GM21786 (cell line): ENCODE results near the gene AQP5.

Experiments
- ATAC-seq: cut with Tn5 transposase; IDR thresholded peaks from one replicate; pipeline ENCODE4 v1.9.1; 2021; ENCODE audit not compliant: unreplicated experiment

Gene AQP5

DNA sequence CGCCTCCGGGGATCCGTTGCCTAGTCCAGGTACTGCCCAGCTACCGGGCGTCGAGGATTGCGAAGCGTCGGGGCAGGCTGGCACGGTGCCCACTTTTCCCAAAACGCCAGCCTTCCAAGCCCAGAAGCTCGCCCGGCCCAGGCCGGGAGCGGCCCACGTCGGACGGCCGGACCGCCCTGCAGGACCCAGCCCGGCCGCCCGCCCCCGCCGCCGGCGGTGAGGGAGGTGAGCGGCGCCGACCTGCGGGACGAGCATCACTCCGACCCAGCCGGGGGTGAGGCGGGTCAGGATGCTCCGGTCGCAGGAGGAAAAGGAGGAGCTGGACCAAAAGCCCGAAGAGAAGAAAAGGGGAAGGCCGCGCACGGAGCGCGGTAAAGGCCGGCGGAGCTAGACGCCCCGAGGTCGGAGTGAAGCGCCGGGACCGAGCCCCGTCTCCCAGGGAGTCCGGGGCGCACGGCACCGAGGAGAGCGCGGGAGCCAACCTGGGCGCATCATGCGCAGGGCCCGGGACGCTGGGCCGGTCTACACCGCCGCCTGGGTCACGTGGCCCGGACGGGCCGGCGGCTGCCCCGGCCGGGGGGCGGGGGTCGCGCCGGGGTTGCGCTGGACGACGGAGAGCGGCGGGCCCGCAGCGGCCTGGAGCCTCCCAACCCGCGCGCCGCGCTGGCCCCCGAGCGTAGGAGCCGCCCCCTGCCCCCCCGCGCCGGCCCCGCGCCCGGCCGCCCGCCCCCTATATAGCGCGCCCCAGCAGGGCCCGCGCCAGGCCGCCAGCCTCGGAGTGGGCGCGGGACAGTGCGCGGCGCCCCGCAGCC, at the start of gene AQP5:
AQP5 (plus strand) TSS at position 762 of the 812 bp plus-strand sequence. CDS start 146 bp downstream, outside the sequence.
- no peak for ATAC-seq

DNA sequence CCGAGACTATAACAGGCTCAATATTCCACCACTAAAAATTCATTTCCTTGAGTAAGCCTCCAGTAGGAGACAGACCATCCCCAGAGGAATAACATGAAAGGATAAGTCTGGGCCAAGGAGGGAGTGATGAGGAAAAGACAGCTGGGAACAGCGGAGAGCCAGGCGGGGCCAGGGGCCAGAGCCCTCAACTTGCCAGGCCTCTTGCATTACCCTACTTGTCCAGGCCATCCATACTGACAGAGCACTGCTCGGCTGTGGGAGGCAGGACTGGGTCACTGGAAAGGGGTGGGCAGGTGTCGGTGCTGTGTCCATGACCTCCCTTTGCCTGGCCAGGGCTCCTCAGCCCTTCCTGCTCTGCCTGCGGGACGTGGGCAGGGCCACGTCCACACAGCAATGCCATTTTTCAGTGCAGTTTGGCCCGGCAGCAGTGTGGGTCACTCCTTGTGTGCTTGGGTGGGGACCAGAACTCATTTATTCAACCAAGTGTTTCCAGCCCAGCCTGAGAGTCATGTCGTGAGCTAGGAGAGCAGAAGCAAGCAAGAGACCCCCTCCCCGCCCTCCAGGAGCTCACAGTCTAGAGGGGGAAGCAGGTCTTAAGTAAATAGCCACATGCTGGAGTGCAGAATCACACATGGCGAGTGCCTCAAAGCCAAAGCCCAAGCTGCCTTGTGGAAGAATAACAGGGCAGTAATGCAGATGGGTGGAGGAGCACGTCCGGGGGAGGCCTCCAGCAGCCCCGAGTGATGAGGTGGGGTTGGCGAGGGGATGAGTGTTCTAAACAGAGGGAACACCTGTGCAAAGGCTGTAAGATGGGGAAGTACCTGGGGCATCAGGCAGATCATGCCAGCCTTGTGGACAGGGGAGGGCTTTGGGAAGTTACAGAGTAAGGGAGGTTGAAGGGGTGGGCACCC, 49.1 kb upstream of the AQP5 start:
- ATAC-seq, result no peak

DNA sequence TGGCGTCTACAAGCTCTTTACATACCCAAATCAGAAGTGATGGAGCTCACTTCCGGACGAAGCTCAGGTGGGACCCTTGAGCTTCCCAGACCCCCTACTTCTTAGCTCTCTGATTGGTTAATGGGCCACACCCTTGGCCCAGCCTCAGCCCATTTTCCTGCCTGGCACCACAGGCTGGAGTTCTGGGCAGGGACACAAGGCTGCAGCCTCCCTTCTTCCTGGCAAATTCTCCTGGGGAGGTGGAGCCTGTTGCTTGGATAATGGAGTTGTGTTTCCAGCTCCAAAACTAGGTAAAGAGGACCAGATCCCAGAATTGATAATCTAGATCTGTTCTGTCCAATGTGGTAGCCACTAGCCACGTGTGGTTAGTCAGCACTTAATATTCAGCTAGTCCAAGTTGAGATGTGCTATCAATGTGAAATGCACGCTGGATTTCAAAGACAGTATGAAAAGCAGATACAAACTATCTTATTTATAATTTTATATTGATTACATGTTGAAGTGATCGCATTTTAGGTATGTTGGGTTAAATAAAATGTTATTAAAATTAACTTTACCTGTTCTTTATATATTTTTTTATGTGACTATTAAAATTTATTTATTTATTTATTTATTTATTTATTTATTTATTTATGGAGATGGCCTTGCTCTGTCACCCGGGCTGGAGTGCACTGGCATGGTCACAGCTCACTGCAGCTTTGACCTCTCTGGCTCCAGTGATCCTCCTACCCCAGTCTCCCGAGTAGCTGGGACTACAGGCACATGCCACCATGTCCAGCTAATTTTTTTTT, 45.3 kb upstream of the AQP5 start:
- no peak for ATAC-seq

DNA sequence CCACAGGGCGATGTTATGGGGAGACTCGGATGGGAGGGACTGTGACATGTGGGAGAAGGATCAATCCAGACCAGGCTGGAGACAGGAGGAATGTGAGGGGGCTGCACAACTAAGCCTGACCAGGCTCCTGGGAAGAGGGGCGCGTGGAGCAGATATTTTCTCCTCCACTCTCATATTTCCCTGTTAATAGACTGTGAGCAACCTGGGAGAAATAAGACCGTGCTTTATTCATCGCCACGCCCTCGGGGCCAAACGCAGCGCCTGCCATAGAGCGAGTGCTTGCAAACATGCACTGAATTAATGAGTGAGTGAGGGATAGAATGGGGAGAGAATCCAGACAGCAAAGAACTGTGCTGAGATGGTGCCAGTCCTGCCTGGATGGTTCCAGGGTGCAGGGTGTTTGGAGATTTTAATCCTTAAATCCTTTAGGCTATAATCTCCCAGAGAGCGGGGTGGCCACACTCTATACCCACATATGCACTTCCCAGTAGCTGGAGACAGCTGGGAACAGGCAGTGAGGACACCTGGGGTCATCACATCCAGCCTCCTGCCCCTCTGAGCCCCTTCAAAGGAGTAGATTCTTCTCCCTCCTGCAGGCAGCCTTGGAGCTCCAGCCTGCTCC, 44.4 kb upstream of the AQP5 start:
- ATAC-seq, result no peak

DNA sequence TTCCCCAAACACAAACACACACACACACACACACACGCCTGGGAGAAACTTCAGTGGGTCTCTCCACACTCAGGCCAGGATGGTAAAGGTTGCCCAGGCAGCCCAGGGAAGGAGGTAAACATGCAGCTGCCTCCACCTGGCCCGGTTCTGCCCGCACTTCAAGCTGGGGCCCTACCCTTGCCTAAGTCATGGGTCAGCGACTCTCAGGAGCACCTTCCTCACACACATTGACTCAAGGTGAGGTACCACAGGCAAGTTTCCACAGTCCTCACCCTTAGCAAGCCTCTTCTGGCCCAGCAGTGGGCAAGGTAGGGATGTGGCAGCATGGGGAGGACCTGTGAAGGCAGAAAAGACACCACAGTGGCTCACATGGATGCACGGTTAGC, 43.9 kb upstream of the AQP5 start:
- ATAC-seq, result no peak

DNA sequence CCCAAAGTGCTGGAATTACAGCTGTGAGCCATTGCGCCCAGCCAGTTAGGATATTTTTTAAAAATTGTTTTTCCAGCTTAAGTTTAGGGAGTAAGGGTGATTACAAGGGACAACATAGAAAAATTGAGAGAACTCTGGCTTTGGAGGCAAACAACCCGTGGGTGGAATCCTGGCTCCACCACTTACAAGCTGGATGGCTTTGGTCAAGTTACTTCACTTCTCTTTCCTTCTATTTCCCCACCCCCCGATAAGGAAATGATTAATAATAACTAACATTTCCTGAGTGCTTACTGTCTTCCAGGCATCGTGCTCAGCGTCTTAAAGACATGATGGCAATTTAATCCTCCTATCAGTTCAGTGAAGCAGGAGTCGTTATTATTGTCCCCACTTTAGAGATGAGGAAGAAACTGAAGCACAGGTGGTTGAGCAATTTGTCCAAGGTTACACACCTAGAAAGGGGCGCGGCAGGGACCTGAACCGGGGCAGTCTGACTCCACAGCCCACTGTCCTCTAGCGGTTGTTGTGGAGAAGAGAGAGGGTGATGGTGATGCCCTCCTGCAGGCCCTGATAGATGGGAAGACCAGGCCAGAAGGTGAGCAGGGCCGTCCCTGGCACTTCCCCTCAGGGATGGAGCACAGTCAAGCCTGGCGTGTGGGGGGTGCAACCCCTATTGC, 41.3 kb upstream of the AQP5 start:
- no peak for ATAC-seq

DNA sequence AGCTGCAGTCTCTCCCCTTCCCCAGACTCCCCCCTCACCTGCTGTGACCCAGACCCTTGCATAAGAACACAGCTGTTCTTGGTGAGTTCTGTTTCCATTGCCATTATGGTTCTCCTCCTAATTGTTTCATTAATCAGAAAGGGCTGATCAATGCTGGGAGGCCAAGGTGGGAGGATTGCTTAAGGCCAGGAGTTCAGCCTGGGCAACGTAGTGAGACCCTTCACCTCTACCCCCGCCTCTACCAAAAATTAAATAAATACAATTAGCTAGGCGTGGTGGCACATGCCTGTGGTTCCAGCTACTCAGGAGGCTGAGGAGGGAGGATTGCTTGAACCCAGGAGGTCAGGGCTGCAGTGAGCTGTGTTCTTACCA, 40.8 kb upstream of the AQP5 start:
- no peak for ATAC-seq

DNA sequence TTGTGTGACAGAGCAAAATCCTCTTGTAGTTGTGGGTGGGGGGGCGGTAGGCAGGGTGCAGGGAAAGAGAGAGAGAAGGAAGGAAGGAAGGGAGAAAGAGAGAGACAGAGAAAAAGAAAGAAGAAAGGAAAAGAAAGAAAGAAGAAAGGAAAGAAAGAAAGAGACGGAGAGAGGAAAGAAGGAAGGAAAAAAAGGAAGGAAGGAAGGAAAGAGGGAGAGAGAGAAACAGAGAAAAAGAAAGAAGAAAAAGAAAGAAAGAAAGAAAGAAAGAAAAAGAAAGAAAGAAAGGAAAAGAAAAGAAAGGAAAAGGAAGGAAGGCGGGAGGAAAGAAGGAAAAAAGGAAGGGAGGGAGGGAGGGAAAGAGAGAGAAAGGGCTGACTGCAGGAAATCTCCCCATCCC, 40.4 kb upstream of the AQP5 start:
- ATAC-seq, result no peak

DNA sequence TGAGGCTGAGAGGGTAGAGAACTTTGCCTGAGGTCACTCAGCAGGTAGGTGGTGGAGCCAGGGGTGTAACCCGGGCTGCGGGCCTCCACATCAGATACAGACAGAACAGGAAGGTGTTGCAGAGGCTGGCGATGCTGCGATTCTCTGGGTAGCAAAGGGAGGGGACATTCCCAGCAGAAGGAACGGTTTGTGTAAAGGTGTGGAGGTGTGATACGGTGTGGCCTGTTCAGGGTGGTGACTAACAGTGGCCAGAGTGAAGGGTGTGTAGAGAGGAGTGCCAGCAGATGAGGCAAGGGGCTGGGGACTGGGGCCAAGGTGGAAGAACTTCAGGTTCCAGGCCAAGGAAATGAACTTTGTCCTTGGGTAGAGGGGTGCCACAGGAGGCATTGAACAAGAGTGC, 39.7 kb upstream of the AQP5 start:
- no peak for ATAC-seq

DNA sequence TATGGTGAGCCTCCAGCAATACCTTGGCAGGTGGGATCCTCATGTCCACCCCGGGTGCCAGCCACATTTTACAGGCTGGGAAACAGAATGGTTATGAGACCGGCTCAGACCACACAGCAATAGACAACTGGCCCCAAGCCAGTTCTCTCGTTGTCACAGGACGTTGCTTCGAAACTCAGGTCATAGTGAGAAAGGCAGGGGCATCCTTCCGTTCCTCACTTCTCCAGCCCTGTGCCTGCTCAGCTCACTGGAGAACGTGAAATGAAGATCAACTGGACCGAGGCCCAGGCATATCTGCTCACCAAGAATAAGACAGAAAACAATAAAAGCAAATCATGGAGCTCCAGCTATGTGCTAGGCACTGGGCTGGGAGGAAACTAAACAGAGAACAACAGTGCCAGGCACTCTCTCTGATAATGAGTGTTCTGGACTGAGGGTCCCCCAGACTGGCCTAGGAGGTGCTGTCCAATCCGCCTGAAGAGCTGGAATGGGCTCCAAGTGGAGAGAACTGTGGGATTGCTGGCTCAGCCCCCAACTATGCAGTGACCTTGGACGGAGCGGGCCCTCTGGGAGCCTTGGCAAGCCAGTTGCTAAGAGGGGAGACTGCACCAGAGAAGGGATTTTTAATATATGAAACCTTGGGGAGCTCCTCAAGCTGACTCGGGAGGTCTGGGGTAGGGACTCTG, 39.2 kb upstream of the AQP5 start:
- no peak for ATAC-seq

DNA sequence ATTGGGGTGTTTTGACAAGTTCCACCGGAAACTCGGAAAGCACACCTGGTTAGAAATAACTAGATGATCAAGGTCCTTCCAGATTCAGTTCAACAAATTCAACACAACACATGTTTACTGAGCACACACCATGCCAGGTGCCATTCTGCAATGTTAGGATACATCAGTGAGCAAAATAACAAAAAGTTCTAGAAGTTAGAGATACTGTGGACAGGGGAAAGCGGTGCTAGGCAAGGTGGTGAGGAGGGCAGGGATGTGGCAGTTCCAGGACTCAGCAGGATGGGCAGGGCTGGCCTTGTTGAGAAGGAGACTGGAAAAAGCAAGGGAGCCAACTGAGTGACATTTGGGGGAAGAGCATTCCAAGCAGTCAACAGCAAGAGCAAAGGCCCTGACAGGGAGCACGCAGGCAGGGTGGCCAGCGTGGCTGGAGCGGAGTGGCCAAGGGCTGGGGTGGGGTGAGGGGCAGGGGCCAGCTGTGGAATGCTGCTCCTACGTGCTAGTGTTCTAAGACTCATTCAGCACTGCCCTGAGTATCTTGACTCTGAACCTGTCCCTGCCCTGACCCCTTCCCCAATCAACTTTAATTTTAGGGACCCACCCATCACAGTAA, 38.5 kb upstream of the AQP5 start:
- ATAC-seq, result no peak

DNA sequence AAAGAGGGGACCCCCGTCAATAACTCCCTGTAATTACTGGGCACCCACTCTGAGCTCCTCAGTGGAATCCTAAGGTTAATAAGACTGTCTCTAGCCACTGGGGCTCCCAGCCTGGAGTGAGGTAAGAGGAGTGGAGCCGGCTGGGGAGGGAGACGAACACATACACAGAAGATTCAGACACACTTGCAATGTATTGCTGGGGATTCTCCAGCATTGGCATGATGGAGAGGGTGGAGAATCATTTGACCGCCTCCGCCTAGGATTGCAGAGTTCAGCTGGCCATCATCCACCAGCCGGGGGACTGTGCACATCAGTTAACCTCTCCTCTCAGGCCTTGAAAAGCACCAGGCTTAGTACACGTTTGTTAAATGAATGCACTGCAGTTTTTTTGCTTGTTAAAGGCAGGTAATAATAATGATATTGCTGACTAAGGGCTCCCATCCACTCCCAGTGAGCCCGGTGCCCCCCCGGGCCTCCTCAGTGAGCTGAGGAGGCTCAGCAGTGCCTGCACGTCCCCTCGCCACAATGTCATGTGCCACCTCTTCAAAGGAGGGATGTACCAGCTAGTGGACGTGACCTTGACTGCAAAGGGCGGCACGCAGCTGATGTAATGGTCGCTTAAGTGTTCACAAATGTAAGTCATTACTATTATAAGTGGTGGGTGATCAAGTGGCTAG, 37.7 kb upstream of the AQP5 start:
- ATAC-seq, result no peak

DNA sequence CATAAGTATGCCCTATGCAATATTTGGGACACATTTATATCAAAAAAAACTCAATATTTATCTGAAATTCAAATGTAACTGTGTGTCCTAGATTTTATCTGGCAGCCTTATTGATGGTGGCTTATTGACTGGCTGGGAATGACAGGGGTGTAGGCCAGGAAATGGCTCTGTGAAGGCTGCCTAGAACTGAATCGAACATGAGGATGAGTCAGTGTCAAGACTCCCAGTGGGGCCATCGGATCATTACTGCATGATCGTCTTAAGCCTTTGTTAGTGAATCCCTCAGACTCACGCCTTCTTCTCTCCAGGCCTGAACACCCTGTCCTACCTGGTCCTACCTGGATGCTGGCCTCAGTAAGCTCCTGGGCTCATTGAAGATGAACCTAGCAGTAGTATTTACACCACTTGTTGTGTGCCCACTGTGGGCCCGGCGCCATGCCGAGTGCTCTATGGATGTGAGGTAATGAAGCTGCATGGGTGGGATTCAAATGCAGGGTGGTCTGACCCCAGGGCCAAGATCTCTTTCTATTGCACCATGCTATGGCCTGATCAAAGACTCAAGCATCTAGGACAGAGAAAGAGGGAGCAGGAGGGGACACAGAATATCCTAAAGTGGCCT, 36.9 kb upstream of the AQP5 start:
- no peak for ATAC-seq

DNA sequence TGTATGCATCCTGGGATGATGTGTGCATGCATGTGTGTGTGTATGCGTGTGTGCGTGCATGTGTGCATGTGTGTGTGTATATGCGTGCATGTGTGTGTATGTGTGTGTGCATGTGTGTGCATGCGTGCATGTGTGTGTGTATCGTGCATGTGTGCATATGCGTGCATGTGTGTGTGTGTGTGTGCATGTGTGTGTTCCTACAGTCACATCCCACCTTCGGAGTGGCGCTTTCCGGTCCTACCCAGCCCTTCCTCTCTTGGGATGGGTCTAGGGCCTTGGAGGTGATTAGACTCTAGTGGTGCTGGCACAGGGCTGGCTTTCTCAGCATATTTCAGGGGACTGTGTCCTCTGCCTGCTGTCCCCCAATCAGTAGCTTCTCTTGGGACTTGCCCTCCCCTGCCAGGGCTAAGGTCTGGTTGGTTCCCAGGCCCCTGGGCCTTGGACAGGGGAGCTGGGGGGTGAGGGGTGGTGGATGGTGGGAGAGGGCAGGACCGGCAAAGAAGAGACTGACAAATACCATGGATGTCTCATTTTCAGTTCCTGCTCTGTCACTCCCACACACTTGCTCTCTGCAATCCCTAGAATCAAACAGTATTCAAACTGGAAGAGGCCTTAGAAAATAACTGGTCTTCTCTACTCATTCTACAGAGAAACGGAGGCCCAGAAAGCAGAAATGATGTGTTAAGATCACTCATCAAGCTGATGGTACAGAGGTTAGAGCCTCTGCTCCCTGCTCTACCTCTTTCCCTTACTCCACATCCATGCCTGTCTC, 36.1 kb upstream of the AQP5 start:
- ATAC-seq, result no peak

DNA sequence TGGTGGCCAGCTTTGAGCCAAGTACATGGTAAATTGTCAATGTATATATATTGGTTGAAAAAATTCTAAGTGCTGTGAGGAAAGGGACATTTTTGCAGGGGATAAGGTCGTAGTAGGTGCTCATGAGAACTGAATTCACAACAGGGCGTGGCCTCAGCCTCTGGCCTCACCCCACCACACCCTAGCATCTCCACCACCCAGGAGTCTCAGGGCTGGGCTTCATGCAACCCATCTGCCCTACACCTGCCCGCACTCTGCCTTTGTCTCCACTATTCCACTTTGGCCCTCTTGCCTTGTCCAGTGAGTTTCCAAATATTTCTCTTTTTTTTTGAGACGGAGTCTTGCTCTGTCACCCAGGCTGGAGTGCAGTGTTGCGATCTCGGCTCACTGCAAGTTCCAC, 33.2 kb upstream of the AQP5 start:
- ATAC-seq, result no peak

DNA sequence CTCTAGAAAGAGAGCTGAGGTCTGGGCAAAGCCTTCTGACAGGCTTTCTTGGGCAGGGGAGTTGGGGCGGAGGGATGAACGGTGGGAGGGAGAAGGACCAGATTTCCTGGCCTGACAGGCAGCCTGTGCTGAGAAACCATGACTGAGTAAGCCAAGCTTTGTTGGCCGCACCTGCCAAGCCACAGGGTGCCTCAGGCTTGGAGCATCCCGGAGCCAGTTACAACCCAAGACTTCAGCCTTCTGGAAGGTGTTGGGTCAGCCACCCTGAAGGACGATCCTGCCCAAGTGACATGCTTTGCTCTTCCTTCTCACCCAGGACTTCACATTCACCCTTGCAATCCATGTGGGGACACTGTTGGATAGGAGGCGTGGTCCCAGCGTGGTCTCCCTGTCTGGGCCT, 32.1 kb upstream of the AQP5 start:
- ATAC-seq, result no peak

DNA sequence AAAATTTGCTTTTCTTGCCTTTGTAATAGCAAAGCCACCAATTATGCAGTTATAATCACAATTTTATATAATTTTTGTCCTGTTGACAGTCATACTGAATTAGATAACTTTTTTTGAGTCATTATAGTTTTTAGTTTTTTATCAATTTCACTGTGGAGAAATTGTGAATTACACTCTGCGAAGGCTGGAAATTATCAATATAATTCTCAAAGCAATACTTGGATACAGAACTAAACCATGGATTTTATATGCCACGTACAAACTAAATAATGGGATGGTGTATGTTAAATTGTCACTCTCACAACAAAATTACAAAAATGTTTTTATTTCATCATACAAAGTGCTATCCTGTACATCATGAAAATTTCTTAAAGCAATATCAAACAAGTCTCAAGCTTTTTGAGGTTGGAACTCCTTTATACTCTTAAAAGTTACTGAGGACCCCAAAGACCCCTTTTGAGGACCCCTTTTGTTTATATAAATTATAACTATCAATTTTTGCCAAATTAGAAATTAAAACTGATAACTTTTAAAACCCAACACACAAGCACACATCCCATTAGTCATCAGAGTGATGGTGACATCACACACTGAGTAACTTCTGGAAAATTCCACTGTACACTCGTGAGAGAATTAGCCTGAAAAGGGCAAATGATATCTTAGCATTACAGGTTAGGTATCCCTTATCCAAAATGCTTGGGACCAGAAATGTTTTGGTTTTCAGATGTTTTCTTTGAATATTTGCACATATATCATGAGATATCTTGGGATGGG, 31.0 kb upstream of the AQP5 start:
- no peak for ATAC-seq
